RWPE2 (cell line): Measurements from ENCODE around the gene DYNLT4.

Source experiments
- ATAC-seq: fragments of 200-7000 bp; cut with Tn5 transposase; 3 replicates; pipeline ENCODE4 v1.9.1; 2021; ENCODE audit warnings: low read depth
- DNase-seq: peaks from one replicate; pipeline ENCODE4 v3.0.0-alpha.2; 2020; ENCODE audit warnings: low spot score
- H3K27ac ChIP-seq: fragments of 450-650 bp; 2 replicates; pipeline ENCODE4 v1.5.1; 2017; ENCODE audit warnings: mild to moderate bottlenecking; ENCODE audit not compliant: poor library complexity, severe bottlenecking
- H3K27me3 ChIP-seq: fragments of 250-450 bp; sonication (Bioruptor Pico); 2 replicates; pipeline ENCODE4 v1.5.1; 2021; ENCODE audit warnings: mild to moderate bottlenecking, moderate library complexity; ENCODE audit not compliant: insufficient read depth, poor library complexity, severe bottlenecking
- H3K36me3 ChIP-seq: fragments of 250-450 bp; sonication (Bioruptor Pico); 2 replicates; pipeline ENCODE4 v1.5.1; 2020; ENCODE audit warnings: low read depth, mild to moderate bottlenecking, moderate library complexity
- H3K4me1 ChIP-seq: fragments of 250-450 bp; sonication (Bioruptor Pico); 2 replicates; pipeline ENCODE4 v1.5.1; 2021; ENCODE audit warnings: mild to moderate bottlenecking, moderate library complexity; ENCODE audit not compliant: insufficient read depth, poor library complexity, severe bottlenecking
- H3K4me3 ChIP-seq: fragments of 250-450 bp; sonication (Bioruptor Pico); 2 replicates; pipeline ENCODE4 v1.5.1; 2021; ENCODE audit warnings: mild to moderate bottlenecking, moderate library complexity; ENCODE audit not compliant: severe bottlenecking
- H3K9me3 ChIP-seq: fragments of 250-450 bp; sonication (Bioruptor Pico); 2 replicates; pipeline ENCODE4 v1.5.1; 2021; ENCODE audit warnings: mild to moderate bottlenecking, moderate library complexity; ENCODE audit not compliant: severe bottlenecking
- CTCF ChIP-seq: fragments of 450-650 bp; IDR thresholded peaks from one replicate; pipeline ENCODE4 v1.5.1; 2017; ENCODE audit warnings: mild to moderate bottlenecking, moderate library complexity; ENCODE audit not compliant: poor library complexity, severe bottlenecking

DYNLT4 gene

GRCh38 chr1:44785501-44786137 is 21.5 kb downstream of the DYNLT4 start:
- no peaks in the 10 kb centered on the region for H3K9me3 ChIP-seq
- no peak for ATAC-seq
- peaks cover 6% of the 10 kb centered on the region for H3K36me3 ChIP-seq
- no peaks in the 10 kb centered on the region for H3K4me1 ChIP-seq
- H3K27me3 ChIP-seq = no peaks in the 10 kb centered on the region
- H3K4me3 ChIP-seq = no peak overlapping the region
- no peak overlapping the region for H3K27ac ChIP-seq
- no peak for TF ChIP-seq CTCF
- DNase-seq = no peak

- no peak for TF ChIP-seq CTCF
- no peak for ATAC-seq
- no peak overlapping the region for H3K4me3 ChIP-seq
Measured at GRCh38 chr1:44785029-44785380, 22.1 kb downstream of the DYNLT4 start.

GRCh38 chr1:44784094-44785028 is 22.8 kb downstream of the DYNLT4 start:
- Histone ChIP-seq H3K36me3 (peaks cover 19% of the 10 kb centered on the region), H3K27ac (no peak overlapping the region), H3K27me3 (no peaks in the 10 kb centered on the region), H3K4me3 (no peak overlapping the region), H3K9me3 (no peaks in the 10 kb centered on the region), H3K4me1 (no peaks in the 10 kb centered on the region)
- no peak for DNase-seq
- TF ChIP-seq CTCF = no peak
- ATAC-seq = no peak

More at GRCh38 chr1:44785029-44785380, 22.1 kb downstream of the DYNLT4 start:
- no peaks in the 10 kb centered on the region for H3K9me3 ChIP-seq
- H3K27me3 ChIP-seq = no peaks in the 10 kb centered on the region
- H3K36me3 ChIP-seq = peaks cover 12% of the 10 kb centered on the region
- H3K27ac ChIP-seq = no peak overlapping the region
- no peaks in the 10 kb centered on the region for H3K4me1 ChIP-seq
- no peak for DNase-seq

GRCh38 chr1:44783697-44784093 is 23.5 kb downstream of the DYNLT4 start:
- Histone ChIP-seq H3K36me3 (peaks cover 25% of the 10 kb centered on the region), H3K27me3 (no peaks in the 10 kb centered on the region), H3K4me1 (no peaks in the 10 kb centered on the region), H3K4me3 (no peak overlapping the region), H3K27ac (no peak overlapping the region), H3K9me3 (no peaks in the 10 kb centered on the region)
- DNase-seq (no peak), ATAC-seq (no peak)
- no peak for TF ChIP-seq CTCF
